Measurements from ENCODE around the gene OR2T35. TPM values are rescaled to one million over a fixed set of nuclear protein-coding genes. Genes with fewer than 3 reads are reported as not detected.

OR2T35 gene, protein sequence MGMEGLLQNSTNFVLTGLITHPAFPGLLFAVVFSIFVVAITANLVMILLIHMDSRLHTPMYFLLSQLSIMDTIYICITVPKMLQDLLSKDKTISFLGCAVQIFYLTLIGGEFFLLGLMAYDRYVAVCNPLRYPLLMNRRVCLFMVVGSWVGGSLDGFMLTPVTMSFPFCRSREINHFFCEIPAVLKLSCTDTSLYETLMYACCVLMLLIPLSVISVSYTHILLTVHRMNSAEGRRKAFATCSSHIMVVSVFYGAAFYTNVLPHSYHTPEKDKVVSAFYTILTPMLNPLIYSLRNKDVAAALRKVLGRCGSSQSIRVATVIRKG
- not detected in 5 replicates for total RNA-seq (2022; extraction: Qiagen RNA extraction)

DNA sequence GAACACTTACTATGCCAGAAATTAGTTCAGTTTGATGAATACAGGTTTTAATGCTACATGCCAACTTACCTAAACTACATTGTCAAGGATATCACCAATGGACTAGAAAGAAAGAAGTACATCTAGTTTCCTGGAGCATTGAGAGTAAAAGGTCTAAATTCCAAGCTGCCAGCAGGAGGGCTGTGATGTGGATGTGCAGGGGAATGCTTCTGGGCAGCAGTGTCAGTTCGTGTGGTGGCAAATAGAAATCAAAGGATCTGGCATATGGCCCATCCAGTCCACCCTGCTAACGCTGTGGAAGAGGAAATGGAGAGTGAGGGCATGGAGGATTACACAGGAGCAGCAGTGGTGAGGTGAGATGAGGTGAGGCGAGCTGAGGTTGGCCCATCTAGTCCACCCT lies at the start of gene OR2T35:
Gene OR2T35 (minus strand): TSS at position 101 of the 400 bp plus-strand sequence. CDS start 6,020 bp downstream, outside the sequence.

DNA sequence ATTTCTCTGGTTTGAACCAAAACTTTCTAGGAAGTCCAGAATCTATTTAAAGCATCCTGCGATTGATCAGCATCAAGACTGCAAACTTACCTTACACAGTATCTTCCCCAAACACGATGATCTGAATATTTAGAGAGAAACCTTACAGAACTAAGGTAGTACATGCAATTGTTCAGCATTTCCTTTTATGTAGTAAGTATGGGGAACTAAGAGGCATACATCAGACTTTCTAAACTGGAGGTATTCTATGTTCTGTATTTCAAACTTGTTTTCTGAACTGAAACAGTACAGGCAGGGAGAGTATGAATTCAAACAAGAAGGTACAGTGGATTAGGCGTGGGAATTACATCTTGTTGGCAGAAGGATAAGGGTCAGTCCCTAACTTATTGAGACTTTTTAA lies 10.3 kb upstream of the OR2T35 start, which contains the start of gene OR2T27:
Gene OR2T27 (minus strand): TSS at position 175 of the 400 bp plus-strand sequence. CDS start 4,644 bp downstream, outside the sequence.

DNA sequence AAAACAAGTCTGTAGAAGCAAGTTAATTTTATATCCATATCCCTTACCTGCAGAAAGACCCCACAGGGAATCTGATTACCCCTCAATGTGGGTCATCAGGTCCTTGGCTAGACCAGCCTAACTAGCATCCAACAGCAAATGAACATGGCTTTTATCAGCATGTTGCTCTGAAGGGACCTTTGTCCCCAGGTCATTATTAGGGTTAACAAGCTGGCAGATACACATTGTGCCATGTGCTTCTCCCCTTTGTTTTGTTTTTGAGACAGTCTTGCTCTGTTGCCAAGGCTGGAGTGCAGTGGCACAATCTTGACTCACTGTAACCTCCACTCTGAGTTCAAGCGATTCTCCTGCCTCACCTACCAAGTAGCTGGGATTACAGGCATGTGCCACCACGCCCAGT lies 10.1 kb downstream of the OR2T35 start, which contains the start of gene OR2T11:
Gene OR2T11 (minus strand): TSS at position 101 of the 400 bp plus-strand sequence. CDS start 7,963 bp downstream, outside the sequence.

DNA sequence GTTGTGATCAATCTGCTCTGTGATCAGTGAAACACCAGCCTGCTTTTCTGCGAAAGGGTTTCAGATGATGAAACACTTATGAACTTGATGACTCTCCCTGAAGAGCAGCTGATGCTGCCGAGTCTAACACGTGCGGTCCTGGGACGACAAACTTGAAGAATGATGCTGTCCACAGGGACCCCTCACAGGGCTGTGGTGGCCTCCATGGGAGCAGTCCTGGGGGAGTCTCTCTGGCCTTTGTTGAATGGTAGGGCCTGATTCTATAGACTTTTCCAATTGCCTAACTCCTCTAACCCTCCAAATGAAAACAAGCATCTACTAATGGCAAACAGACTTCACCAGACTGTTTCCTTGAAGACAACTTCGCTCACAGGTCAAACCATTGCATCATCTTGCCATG lies 47.5 kb downstream of the OR2T35 start, which contains the start of gene OR2T10:
Gene OR2T10 (minus strand): TSS at position 112 of the 400 bp plus-strand sequence. CDS start 3,932 bp downstream, outside the sequence.

Other genes starting within 250 kb of the OR2T35 start
- not detected in 5 replicates for gene OR2T1, start 242.2 kb downstream of the OR2T35 start, total RNA-seq (2022; extraction: Qiagen RNA extraction)
- gene OR2T2, start 199.6 kb downstream of the OR2T35 start, total RNA-seq (2022; extraction: Qiagen RNA extraction) = not detected in 5 replicates
- gene OR2T3, start 171.9 kb downstream of the OR2T35 start, total RNA-seq (2022; extraction: Qiagen RNA extraction) = not detected in 5 replicates
- gene OR2T5, start 156.7 kb downstream of the OR2T35 start, total RNA-seq (2022; extraction: Qiagen RNA extraction) = not detected in 5 replicates
- gene OR2G6, start 137.2 kb downstream of the OR2T35 start, total RNA-seq (2022; extraction: Qiagen RNA extraction) = not detected in 5 replicates
- gene OR2T29, start 82.5 kb downstream of the OR2T35 start, total RNA-seq (2022; extraction: Qiagen RNA extraction) = not detected in 5 replicates
- gene OR2T34, start 70.5 kb downstream of the OR2T35 start, total RNA-seq (2022; extraction: Qiagen RNA extraction) = not detected in 5 replicates
- not detected in 5 replicates for gene OR2T10, start 47.6 kb downstream of the OR2T35 start, total RNA-seq (2022; extraction: Qiagen RNA extraction)
- gene OR2T11, start 10.2 kb downstream of the OR2T35 start, total RNA-seq (2022; extraction: Qiagen RNA extraction) = not detected in 5 replicates
- not detected in 5 replicates for gene OR2T27, start 10.2 kb upstream of the OR2T35 start, total RNA-seq (2022; extraction: Qiagen RNA extraction)
- not detected in 5 replicates for gene OR14I1, start 57.5 kb upstream of the OR2T35 start, total RNA-seq (2022; extraction: Qiagen RNA extraction)
- 0.07 to 0.22 TPM (median 0.10 TPM) in 5 replicates for gene LYPD8, start 110.5 kb upstream of the OR2T35 start, total RNA-seq (2022; extraction: Qiagen RNA extraction)
- gene SH3BP5L, start 180.6 kb upstream of the OR2T35 start, total RNA-seq (2022; extraction: Qiagen RNA extraction) = 19.6 to 24.8 TPM (median 23.8 TPM) in 5 replicates
- gene ZNF672, start 192.9 kb upstream of the OR2T35 start, total RNA-seq (2022; extraction: Qiagen RNA extraction) = 14.3 to 20.1 TPM (median 19.5 TPM) in 5 replicates
- gene ZNF692, start 213.8 kb upstream of the OR2T35 start, total RNA-seq (2022; extraction: Qiagen RNA extraction) = 11.6 to 22.0 TPM (median 18.1 TPM) in 5 replicates